ENCODE data around the gene POMT1. TPM values are rescaled to one million over a fixed set of nuclear protein-coding genes. Genes with fewer than 3 reads are reported as not detected.

POMT1 gene
- total RNA-seq, 3 donors from 2014 or later (not counting 1 experiment from before 2014, with no cell fraction given), result 35.5 to 38.8 (median 36.3) TPM

DNA sequence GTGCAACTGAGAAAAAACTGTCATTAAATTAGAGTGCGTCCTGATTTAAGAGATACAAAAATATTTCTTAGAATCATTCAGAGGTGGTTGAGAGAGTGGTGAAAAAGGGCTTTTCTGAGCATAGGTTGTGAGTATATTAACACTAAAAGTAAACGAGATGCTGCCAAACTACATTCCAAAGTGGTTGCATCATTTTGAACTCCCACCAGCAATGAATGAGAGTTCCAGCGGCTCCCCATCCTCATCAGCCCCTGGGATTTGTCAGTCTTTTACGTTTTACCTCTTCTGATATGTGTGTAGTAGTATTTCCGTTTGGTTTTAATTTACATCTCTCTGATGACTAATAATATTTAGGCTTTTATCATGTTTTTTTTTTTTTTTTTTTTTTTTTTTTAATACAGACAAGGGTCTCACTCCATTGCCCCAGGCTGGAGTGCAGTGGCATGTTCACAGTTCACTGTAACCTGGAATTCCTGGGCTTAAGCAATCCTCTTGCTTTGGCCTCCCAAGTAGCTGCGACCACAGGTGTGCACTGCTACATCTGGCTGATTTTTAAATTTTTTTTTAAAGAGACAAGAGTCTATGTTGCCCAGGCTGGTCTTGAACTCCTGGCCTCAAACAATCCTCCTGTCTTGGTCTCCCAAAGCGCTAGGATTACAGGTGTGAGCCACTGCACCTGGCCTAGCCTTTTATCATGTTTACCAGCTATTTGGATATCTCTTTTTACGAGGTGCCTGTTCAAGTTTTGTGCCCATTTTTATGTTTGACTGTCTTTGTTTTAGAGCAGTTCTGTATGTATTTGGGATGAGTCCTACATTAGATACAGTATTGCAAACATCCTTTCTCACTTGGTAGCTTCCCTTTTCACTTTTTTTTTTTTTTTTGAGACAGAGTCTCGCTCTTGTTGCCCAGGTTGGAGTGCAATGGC is 59.6 kb downstream of the POMT1 start:
- no peak for DNase-seq
- no peak for TF ChIP-seq CTCF (IDR thresholded peaks at IDR 0.05)
- no peaks in the 10 kb centered on the region for H3K36me3 Mint-ChIP-seq
- intact Hi-C loops (cut with micrococcal nuclease), result no loop called here
- no peaks in the 10 kb centered on the region for H3K27me3 Mint-ChIP-seq (ENCODE audit: low read depth in 2 of 2)
- ATAC-seq, result no peak
- H3K9me3 Mint-ChIP-seq, result no peaks in the 10 kb centered on the region
- H3K4me3 Mint-ChIP-seq, result no peak overlapping the region
- Histone ChIP-seq H3K27me3 (ENCODE audit: control insufficient read depth, insufficient read depth, low read length) (no peaks in the 10 kb centered on the region), H3K4me3 (ENCODE audit: low read length) (no peak overlapping the region), H3K4me1 (ENCODE audit: control insufficient read depth, insufficient read depth, low read length) (no peaks in the 10 kb centered on the region), H3K36me3 (ENCODE audit: control insufficient read depth, insufficient read depth, low read length) (no peaks in the 10 kb centered on the region), H3K9me3 (ENCODE audit: control insufficient read depth, insufficient read depth, low read length) (no peaks in the 10 kb centered on the region), H3K27ac (ENCODE audit: low read length) (no peak overlapping the region)
- 97% methylated on average over 6 of the region's 9 CpGs for WGBS (ENCODE audit: insufficient coverage)
- H3K4me1 Mint-ChIP-seq, result no peaks in the 10 kb centered on the region
- no peak overlapping the region for H3K27ac Mint-ChIP-seq

GRCh38 chr9:131565369-131565768 is 62.7 kb downstream of the POMT1 start:
- Mint-ChIP-seq H3K9me3 (no peaks in the 10 kb centered on the region), H3K36me3 (no peaks in the 10 kb centered on the region), H3K4me1 (no peaks in the 10 kb centered on the region), H3K27ac (no peak overlapping the region), H3K27me3 (ENCODE audit: low read depth in 2 of 2) (no peaks in the 10 kb centered on the region), H3K4me3 (no peak overlapping the region)
- TF ChIP-seq CTCF (IDR thresholded peaks at IDR 0.05), result no peak
- Histone ChIP-seq H3K4me1 (ENCODE audit: control insufficient read depth, insufficient read depth, low read length) (no peaks in the 10 kb centered on the region), H3K27ac (ENCODE audit: low read length) (no peak overlapping the region), H3K27me3 (ENCODE audit: control insufficient read depth, insufficient read depth, low read length) (no peaks in the 10 kb centered on the region), H3K36me3 (ENCODE audit: control insufficient read depth, insufficient read depth, low read length) (no peaks in the 10 kb centered on the region), H3K4me3 (ENCODE audit: low read length) (no peak overlapping the region), H3K9me3 (ENCODE audit: control insufficient read depth, insufficient read depth, low read length) (no peaks in the 10 kb centered on the region)
- intact Hi-C loops (cut with micrococcal nuclease), result no loop called here
- ATAC-seq (no peak), DNase-seq (no peak)
- WGBS (ENCODE audit: insufficient coverage), result 61% methylated on average over 3 of the region's 5 CpGs

DNA sequence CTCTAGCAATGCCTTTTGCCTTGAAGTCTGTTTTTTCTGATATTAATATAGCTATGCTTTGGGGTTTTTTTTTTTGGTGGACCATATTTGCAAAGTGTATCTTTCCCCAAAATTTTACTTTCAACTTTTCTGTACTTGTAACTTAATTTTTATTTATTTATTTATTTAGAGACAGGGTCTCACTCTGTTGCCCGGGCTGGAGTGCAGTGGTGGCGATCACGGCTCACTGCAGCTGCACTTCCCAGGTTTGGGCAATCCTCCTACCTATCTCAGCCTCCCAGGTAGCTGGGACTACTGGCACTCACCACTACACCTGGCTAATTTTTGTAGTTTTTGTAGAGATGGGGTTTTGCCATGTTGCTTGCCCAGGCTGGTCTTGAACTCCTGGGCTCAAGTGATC is 63.4 kb downstream of the POMT1 start:
- H3K27me3 ChIP-seq (ENCODE audit: control insufficient read depth, insufficient read depth, low read length), result no peaks in the 10 kb centered on the region
- Mint-ChIP-seq H3K36me3 (no peaks in the 10 kb centered on the region), H3K27ac (no peak overlapping the region), H3K4me1 (no peaks in the 10 kb centered on the region), H3K9me3 (no peaks in the 10 kb centered on the region), H3K4me3 (no peak overlapping the region), H3K27me3 (ENCODE audit: low read depth in 2 of 2) (no peaks in the 10 kb centered on the region)
- H3K4me3 ChIP-seq (ENCODE audit: low read length), result no peak overlapping the region
- DNase-seq (no peak), ATAC-seq (no peak)
- H3K4me1 ChIP-seq (ENCODE audit: control insufficient read depth, insufficient read depth, low read length), result no peaks in the 10 kb centered on the region
- peaks cover 3% of the 10 kb centered on the region for H3K36me3 ChIP-seq (ENCODE audit: control insufficient read depth, insufficient read depth, low read length)
- H3K27ac ChIP-seq (ENCODE audit: low read length), result no peak overlapping the region
- intact Hi-C loops (cut with micrococcal nuclease), result no loop called here
- TF ChIP-seq CTCF (IDR thresholded peaks at IDR 0.05), result no peak
- H3K9me3 ChIP-seq (ENCODE audit: control insufficient read depth, insufficient read depth, low read length), result no peaks in the 10 kb centered on the region
- 100% methylated on average over 3 of the region's 3 CpGs for WGBS (ENCODE audit: insufficient coverage)

All from natural killer cell (primary cell).